ENCODE data around the gene SHC3. TPM values are rescaled to one million over a fixed set of nuclear protein-coding genes. Genes with fewer than 3 reads are reported as not detected.

Gene SHC3
- total RNA-seq, 1 donor from 2014 or later = 0.21 TPM

DNA sequence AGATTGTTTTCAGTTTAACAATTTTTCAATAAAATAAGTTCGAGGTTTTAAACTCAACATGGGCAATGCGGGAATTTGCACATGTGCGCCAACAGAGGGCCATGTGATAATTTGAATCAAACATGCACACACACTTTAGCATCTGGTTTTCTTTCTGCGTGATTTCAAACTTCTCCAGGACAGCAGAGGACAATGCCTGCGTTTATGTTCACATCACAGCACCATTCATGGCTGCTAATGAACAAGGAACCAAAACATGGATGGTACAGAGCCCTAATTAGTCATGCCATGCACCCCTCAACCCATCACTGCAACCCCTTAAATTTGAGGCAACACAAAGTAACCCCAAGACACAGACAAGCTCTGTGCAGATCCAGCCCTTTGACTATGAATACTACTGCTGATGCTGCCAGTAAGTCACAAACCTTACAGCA, 2.8 kb downstream of the SHC3 start:
- H3K4me1 Mint-ChIP-seq (ENCODE audit: unreplicated experiment) = peaks cover 29% of the 10 kb centered on the region
- TF ChIP-seq, protein P1, sequence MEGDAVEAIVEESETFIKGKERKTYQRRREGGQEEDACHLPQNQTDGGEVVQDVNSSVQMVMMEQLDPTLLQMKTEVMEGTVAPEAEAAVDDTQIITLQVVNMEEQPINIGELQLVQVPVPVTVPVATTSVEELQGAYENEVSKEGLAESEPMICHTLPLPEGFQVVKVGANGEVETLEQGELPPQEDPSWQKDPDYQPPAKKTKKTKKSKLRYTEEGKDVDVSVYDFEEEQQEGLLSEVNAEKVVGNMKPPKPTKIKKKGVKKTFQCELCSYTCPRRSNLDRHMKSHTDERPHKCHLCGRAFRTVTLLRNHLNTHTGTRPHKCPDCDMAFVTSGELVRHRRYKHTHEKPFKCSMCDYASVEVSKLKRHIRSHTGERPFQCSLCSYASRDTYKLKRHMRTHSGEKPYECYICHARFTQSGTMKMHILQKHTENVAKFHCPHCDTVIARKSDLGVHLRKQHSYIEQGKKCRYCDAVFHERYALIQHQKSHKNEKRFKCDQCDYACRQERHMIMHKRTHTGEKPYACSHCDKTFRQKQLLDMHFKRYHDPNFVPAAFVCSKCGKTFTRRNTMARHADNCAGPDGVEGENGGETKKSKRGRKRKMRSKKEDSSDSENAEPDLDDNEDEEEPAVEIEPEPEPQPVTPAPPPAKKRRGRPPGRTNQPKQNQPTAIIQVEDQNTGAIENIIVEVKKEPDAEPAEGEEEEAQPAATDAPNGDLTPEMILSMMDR (IDR thresholded peaks at IDR 0.05) = no peak
- H3K27ac Mint-ChIP-seq (ENCODE audit: unreplicated experiment) = no peak overlapping the region
- no peak overlapping the region for H3K4me3 Mint-ChIP-seq (ENCODE audit: unreplicated experiment)
- DNase-seq (ENCODE audit: extremely low spot score, unreplicated experiment) = no peak
- no peaks in the 10 kb centered on the region for H3K36me3 Mint-ChIP-seq (ENCODE audit: unreplicated experiment)
- peaks cover 54% of the 10 kb centered on the region for H3K27me3 Mint-ChIP-seq (ENCODE audit: unreplicated experiment)
- no peaks in the 10 kb centered on the region for H3K9me3 Mint-ChIP-seq (ENCODE audit: unreplicated experiment)

- Mint-ChIP-seq H3K36me3 (ENCODE audit: unreplicated experiment) (no peaks in the 10 kb centered on the region), H3K4me1 (ENCODE audit: unreplicated experiment) (peaks cover 17% of the 10 kb centered on the region), H3K27me3 (ENCODE audit: unreplicated experiment) (peaks cover 52% of the 10 kb centered on the region), H3K27ac (ENCODE audit: unreplicated experiment) (no peak overlapping the region), H3K4me3 (ENCODE audit: unreplicated experiment) (no peak overlapping the region), H3K9me3 (ENCODE audit: unreplicated experiment) (no peaks in the 10 kb centered on the region)
- TF ChIP-seq, protein P1 (IDR thresholded peaks at IDR 0.05) = no peak
- DNase-seq (ENCODE audit: extremely low spot score, unreplicated experiment) = no peak
These were observed 4.3 kb downstream of the SHC3 start for GRCh38 chr9:89174291-89174690.

- H3K36me3 Mint-ChIP-seq (ENCODE audit: unreplicated experiment) = no peaks in the 10 kb centered on the region
- no peak overlapping the region for H3K4me3 Mint-ChIP-seq (ENCODE audit: unreplicated experiment)
- no peak for DNase-seq (ENCODE audit: extremely low spot score, unreplicated experiment)
- peaks cover 43% of the 10 kb centered on the region for H3K27me3 Mint-ChIP-seq (ENCODE audit: unreplicated experiment)
- no peak overlapping the region for H3K27ac Mint-ChIP-seq (ENCODE audit: unreplicated experiment)
- TF ChIP-seq, protein P1 (IDR thresholded peaks at IDR 0.05) = no peak
- H3K9me3 Mint-ChIP-seq (ENCODE audit: unreplicated experiment) = no peaks in the 10 kb centered on the region
- peaks cover 9% of the 10 kb centered on the region for H3K4me1 Mint-ChIP-seq (ENCODE audit: unreplicated experiment)
These were observed 5.5 kb downstream of the SHC3 start for GRCh38 chr9:89173072-89173471.

DNA sequence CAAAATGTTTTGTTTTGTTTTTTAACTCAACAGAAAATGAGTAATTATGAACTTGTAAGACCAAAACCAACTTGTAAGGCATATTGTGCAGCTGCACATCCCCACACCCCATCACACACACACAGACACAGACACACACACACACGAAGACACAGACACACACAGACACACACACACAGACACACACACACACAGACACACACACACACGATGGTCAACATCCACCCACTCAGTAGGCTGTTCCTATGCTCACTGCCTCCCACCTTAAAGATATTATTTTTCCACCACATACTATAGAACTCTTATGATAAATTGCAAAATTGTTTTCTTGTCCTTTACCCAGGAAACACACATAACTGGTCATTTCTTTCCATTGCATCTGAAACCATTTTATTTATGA, 6.2 kb downstream of the SHC3 start:
- H3K27ac Mint-ChIP-seq (ENCODE audit: unreplicated experiment) = no peak overlapping the region
- TF ChIP-seq, protein P1 (IDR thresholded peaks at IDR 0.05) = no peak
- H3K36me3 Mint-ChIP-seq (ENCODE audit: unreplicated experiment) = no peaks in the 10 kb centered on the region
- H3K4me3 Mint-ChIP-seq (ENCODE audit: unreplicated experiment) = no peak overlapping the region
- no peaks in the 10 kb centered on the region for H3K9me3 Mint-ChIP-seq (ENCODE audit: unreplicated experiment)
- DNase-seq (ENCODE audit: extremely low spot score, unreplicated experiment) = no peak
- peaks cover 41% of the 10 kb centered on the region for H3K27me3 Mint-ChIP-seq (ENCODE audit: unreplicated experiment)
- peaks cover 8% of the 10 kb centered on the region for H3K4me1 Mint-ChIP-seq (ENCODE audit: unreplicated experiment)

DNA sequence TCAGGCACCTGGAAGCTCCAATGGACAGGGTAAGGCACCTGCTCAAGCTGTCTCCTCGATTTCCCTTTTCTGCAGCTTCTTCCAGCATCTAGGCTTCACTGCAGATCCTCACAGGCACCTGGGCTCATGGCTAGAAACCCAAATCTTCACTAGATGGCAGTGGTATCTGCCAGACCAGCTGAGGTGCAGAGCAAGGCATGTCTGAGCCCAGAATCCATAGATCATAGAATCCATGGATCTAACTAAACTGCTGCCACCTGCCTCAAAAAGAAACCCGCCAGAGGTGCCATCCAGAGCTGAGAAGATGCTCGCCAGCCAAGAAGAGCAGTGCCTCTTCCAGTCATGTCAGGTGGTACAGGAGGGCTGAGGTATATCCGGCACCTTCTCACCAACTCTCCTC, 6.9 kb downstream of the SHC3 start:
- peaks cover 34% of the 10 kb centered on the region for H3K27me3 Mint-ChIP-seq (ENCODE audit: unreplicated experiment)
- H3K9me3 Mint-ChIP-seq (ENCODE audit: unreplicated experiment) = no peaks in the 10 kb centered on the region
- no peak overlapping the region for H3K27ac Mint-ChIP-seq (ENCODE audit: unreplicated experiment)
- DNase-seq (ENCODE audit: extremely low spot score, unreplicated experiment) = no peak
- H3K36me3 Mint-ChIP-seq (ENCODE audit: unreplicated experiment) = no peaks in the 10 kb centered on the region
- TF ChIP-seq, protein P1 (IDR thresholded peaks at IDR 0.05) = no peak
- peaks cover under 1% of the 10 kb centered on the region for H3K4me1 Mint-ChIP-seq (ENCODE audit: unreplicated experiment)
- no peak overlapping the region for H3K4me3 Mint-ChIP-seq (ENCODE audit: unreplicated experiment)

Measured in osteocyte (in vitro differentiated cells).